ENCODE measurements around the gene ALLC. TPM values are rescaled to one million over a fixed set of nuclear protein-coding genes. Genes with fewer than 3 reads are reported as not detected.
"Not testable (repeated sequence)": the region's sequence is repeated elsewhere in the genome, so short reads cannot be mapped to it uniquely, and the experiment has no call there.

ALLC gene
- total RNA-seq, 4 donors from 2014 or later, result not detected

DNA sequence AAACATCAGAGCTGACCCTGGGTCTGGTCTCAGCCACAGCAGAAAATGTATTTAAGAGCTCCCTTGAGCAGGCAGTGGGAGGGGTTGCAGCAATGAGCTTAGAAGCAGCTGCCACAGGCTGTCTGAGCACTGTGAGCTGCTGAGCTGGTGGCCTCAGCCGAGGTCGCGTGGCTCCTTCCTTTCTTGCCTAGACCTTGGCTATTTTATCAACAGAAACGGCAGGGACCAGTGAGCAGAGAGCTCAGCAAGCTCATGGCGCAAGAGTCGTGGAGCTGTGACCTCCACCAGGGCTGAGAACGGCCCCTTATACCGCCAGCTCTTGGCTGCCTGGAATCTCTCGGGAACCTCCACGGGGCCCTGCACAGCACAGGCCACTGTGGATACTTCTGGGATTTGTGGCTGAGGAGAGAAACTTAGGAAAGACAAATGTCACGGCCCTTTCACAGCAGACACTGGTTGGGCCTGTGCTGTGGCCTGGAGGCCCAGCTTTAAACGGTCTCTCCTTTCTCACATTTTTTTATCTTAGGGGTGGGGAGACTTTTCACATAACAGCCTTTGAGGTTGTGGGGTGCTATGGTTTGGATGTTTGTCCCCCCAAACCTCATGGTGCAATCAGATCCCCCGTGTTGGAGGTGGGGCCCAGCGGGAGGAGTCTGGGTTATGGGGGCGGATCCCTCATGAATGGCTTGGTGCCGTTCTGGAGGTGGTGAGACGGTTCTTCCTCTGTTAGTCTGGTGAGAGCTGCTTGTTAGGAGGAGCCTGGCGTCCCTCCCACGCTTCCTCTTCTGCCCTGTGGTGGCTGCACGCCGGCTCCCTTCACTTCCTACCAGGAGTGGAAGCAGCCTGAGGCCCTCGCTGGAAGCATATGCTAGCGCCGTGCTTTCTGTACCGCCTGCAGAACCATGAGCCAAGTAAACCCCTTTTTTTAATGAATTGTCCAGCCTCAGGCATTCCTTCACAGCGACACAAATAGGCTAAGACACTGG is 1.7 kb downstream of the ALLC start:
- no peak overlapping the region for H3K4me3 ChIP-seq
- intact Hi-C loops (cut with DNase I), result no loop called here
- H3K27ac ChIP-seq, result peak overlapping the region in 3 of 4 donors; percentile 15 to 71 (median 50)
- no peaks in the 10 kb centered on the region for H3K27me3 ChIP-seq
- DNase-seq, result no peak
- no peak for TF ChIP-seq POLR2A (IDR thresholded peaks at IDR 0.05)
- TF ChIP-seq, protein P1, sequence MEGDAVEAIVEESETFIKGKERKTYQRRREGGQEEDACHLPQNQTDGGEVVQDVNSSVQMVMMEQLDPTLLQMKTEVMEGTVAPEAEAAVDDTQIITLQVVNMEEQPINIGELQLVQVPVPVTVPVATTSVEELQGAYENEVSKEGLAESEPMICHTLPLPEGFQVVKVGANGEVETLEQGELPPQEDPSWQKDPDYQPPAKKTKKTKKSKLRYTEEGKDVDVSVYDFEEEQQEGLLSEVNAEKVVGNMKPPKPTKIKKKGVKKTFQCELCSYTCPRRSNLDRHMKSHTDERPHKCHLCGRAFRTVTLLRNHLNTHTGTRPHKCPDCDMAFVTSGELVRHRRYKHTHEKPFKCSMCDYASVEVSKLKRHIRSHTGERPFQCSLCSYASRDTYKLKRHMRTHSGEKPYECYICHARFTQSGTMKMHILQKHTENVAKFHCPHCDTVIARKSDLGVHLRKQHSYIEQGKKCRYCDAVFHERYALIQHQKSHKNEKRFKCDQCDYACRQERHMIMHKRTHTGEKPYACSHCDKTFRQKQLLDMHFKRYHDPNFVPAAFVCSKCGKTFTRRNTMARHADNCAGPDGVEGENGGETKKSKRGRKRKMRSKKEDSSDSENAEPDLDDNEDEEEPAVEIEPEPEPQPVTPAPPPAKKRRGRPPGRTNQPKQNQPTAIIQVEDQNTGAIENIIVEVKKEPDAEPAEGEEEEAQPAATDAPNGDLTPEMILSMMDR (IDR thresholded peaks at IDR 0.05), result no peak
- WGBS, 2 donors, result 78 to 84% methylated on average over 16 of the region's 26 CpGs
- H3K4me1 ChIP-seq, result peaks cover 0 to 17% (median 0%) of the 10 kb centered on the region in 3 donors
- H3K36me3 ChIP-seq, result no peaks in the 10 kb centered on the region
- no peaks in the 10 kb centered on the region for H3K9me3 ChIP-seq

DNA sequence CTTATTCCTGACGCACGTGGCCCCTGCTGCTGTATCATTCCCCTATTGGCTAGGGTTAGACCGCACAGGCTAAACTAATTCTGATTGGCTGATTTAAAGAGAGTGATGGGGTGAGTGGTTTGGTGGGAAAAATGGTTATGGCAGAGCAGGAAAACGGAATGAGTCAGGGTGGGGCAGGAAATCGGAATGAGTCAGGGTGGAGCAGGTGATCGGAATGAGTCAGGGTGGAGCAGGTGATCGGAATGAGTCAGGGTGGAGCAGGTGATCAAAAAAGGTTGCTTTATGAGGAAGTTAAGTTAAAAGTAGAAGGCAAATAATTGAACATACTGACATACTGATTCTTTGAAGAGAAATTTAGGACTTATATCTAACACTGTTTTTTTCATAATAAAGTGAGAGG is 2.6 kb downstream of the ALLC start:
- H3K27ac ChIP-seq; H3K4me3 ChIP-seq; H3K36me3 ChIP-seq; intact Hi-C loops (cut with DNase I); DNase-seq; H3K9me3 ChIP-seq; H3K27me3 ChIP-seq: not testable (repeated sequence)
- peaks cover 0 to 23% (median 0%) of the 10 kb centered on the region in 3 donors for H3K4me1 ChIP-seq
- WGBS, 2 donors, result 53 to 56% methylated on average over 7 of the region's 7 CpGs

DNA sequence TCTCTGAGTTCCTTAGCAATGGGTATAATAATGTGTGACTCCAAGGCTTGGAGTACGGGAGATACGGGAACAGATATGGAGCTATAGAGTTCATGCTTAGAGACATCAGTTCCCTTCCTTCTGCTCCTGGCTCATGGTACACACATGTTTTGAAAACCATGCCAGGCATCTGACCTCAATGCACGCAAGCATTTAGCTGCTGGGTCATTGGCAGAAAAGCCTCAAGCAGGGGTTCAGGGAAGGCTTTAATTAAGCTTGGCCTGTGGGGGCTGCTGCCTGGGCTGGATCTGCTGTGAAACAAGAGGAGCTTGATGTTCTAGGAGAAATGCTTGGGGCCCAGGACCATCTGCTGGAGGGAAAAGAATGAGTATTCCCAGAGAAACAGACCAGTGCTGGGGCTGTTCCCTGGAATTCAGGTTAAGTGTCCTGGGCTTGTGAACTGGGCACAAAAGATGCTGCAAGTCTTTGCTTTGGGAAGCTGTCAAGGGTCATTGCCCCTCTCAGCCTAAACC is 3.2 kb downstream of the ALLC start:
- intact Hi-C loops (cut with DNase I), result no loop called here
- Histone ChIP-seq H3K36me3 (no peaks in the 10 kb centered on the region), H3K27ac (no peak overlapping the region), H3K4me1 (peaks cover 0 to 23% (median 0%) of the 10 kb centered on the region in 3 donors), H3K9me3 (no peaks in the 10 kb centered on the region), H3K4me3 (no peak overlapping the region), H3K27me3 (peaks cover 0 to 5% (median 0%) of the 10 kb centered on the region in 4 donors)
- no peak for DNase-seq
- 86 to 91% methylated on average over 3 of the region's 3 CpGs for WGBS, 2 donors
- TF ChIP-seq, protein P1 (IDR thresholded peaks at IDR 0.05), result no peak
- no peak for TF ChIP-seq POLR2A (IDR thresholded peaks at IDR 0.05)

DNA sequence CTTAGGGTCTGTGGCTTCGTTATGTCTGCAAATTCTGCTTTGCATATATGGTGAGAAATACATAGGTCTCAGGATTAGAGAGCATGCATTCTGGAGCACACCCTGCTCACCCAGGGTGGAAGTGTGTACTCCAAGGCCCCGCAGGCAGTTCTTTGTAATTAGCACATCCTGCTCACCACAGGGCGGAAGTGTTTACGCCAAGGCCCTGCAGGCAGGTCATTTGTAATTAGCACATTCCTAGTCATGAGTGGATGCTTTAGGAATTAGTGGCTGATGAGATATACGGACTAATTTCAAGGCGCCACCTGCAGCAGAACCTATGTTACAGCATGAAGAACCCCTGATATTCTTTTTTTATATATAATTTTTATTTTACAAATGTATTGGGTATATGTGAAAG is 4.2 kb downstream of the ALLC start:
- whole genome bisulfite sequencing, 2 donors, result 63 to 66% methylated on average over 5 to 6 of the region's 6 CpGs
- Histone ChIP-seq H3K36me3 (no peaks in the 10 kb centered on the region), H3K4me1 (peaks cover 0 to 23% (median 0%) of the 10 kb centered on the region in 3 donors), H3K27me3 (peaks cover 0 to 7% (median 0%) of the 10 kb centered on the region in 4 donors), H3K9me3 (no peaks in the 10 kb centered on the region), H3K4me3 (no peak overlapping the region), H3K27ac (no peak overlapping the region)
- intact Hi-C loops (cut with DNase I), result no loop called here
- no peak for TF ChIP-seq POLR2A (IDR thresholded peaks at IDR 0.05)
- TF ChIP-seq, protein P1 (IDR thresholded peaks at IDR 0.05), result peak in 1 of 6 experiments; percentile 14
- DNase-seq, result no peak

DNA sequence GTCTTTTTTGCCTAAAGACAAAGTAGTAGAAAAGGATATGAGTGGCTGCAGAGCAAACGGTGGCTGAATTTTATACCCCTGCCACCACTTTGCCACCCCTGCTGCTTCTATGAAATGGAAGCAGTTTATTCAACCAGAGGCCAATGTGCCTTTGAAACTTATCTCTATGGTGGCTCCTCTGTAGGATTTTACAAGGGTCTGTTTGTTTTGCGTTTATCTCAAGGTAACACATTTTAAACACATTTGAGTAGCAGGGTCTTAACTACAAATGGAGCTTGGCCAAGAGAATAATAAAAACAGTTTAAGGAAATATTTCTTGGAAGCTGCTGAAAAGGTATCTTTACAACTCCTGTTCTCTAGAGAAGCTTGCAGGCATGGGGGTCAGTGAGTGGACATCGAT is 6.1 kb downstream of the ALLC start:
- Histone ChIP-seq H3K4me1 (peaks cover 0 to 20% (median 0%) of the 10 kb centered on the region in 3 donors), H3K4me3 (no peak overlapping the region), H3K27ac (no peak overlapping the region), H3K27me3 (peaks cover 0 to 7% (median 0%) of the 10 kb centered on the region in 4 donors), H3K9me3 (no peaks in the 10 kb centered on the region), H3K36me3 (no peaks in the 10 kb centered on the region)
- DNase-seq, result no peak
- intact Hi-C loops (cut with DNase I), result no loop called here
- 68 to 77% methylated on average over 3 of the region's 3 CpGs for WGBS, 2 donors
- TF ChIP-seq POLR2A (IDR thresholded peaks at IDR 0.05), result no peak
- TF ChIP-seq, protein P1 (IDR thresholded peaks at IDR 0.05), result no peak
